HepG2 (cell line): Measurements from ENCODE around the gene RAB33B. TPM values are rescaled to one million over a fixed set of nuclear protein-coding genes. Genes with fewer than 3 reads are reported as not detected.

Experiments
- ATAC-seq: fragments of 200-7000 bp; cut with Tn5 transposase; 3 replicates; pipeline ENCODE4 v1.9.1; 2020; ENCODE audit warnings: mild to moderate bottlenecking, moderate library complexity
- BruUV-seq: library from RNA; stranded (reverse); fragments of 400-500 nt; replicated peaks from 2 replicates; lab custom pipeline; 2021; lab: Mats Ljungman, UMichigan
- CTCF ChIA-PET: fragments of 300-600 bp; formaldehyde crosslinking; extraction: SDS; loops from one replicate; lab custom pipeline; 2021; ENCODE audit warnings: low total read pairs, inconsistent platforms, low intra/inter-chr PET ratio; lab: Yijun Ruan, JAX
- POLR2A ChIA-PET: fragments of 350-600 bp; sonication (Branson Sonifier 250); formaldehyde crosslinking; loops from one replicate; lab custom pipeline; 2020; ENCODE audit warnings: antibody characterized with exemption, inconsistent platforms; lab: Yijun Ruan, JAX
- DNase-seq: peaks from one replicate; pipeline ENCODE4 v3.0.0-alpha.2; 2015; ENCODE audit warnings: low spot score
- FAIRE-seq: peaks from 3 replicates; lab custom pipeline; 2011; peaks lifted over from hg19 to GRCh38; lab: Jason Lieb, UNC
- H2AFZ ChIP-seq: one replicate; pipeline ENCODE4 v1.6.1; 2011; ENCODE audit warnings: low read length, inconsistent platforms
- H3K27ac ChIP-seq: fragments of 300-600 bp; 3 replicates; pipeline ENCODE4 v1.8.0; 2011; ENCODE audit warnings: mixed run types, mild to moderate bottlenecking, mixed read lengths, low read length, inconsistent platforms; ENCODE audit not compliant: insufficient read depth; ENCODE audit errors: extremely low read length
- H3K27me3 ChIP-seq, 2 experiments: fragments of 200-600 bp in 1 of 2; 2 replicates in 1 of 2; 3 replicates in 1 of 2; pipeline versions ENCODE4 v1.6.0 to v1.8.0; 2011; ENCODE audit warnings: low read length in 2 of 2, mild to moderate bottlenecking in 2 of 2, moderate library complexity in 2 of 2, inconsistent platforms in 1 of 2; ENCODE audit not compliant: insufficient read depth in 2 of 2, control insufficient read depth in 1 of 2
- H3K36me3 ChIP-seq, 2 experiments: fragments of 200-600 bp in 1 of 2; replicated peaks in 1 of 2; 2 replicates in 1 of 2; 3 replicates in 1 of 2; pipeline versions ENCODE4 v1.5.1 to v1.8.0; 2011; ENCODE audit warnings: low read length in 2 of 2, inconsistent platforms in 1 of 2; ENCODE audit not compliant: insufficient read depth in 2 of 2, control insufficient read depth in 1 of 2
- H3K4me1 ChIP-seq: 2 replicates; pipeline ENCODE4 v1.5.1; 2012; ENCODE audit warnings: low read length, inconsistent platforms; ENCODE audit not compliant: insufficient read depth
- H3K4me2 ChIP-seq: 2 replicates; pipeline ENCODE4 v1.6.0; 2011; ENCODE audit warnings: low read depth, low read length, inconsistent platforms
- H3K4me3 ChIP-seq, 3 experiments: fragments of 200-600 bp in 1 of 3; sonication (generic), shearing (Covaris generic) in 1 of 3; replicated peaks in 1 of 3; 2 replicates each; pipeline ENCODE4 v1.5.1; 2011 to 2016; ENCODE audit warnings: low read length in 3 of 3, inconsistent platforms in 2 of 3, low read depth in 2 of 3, mild to moderate bottlenecking in 2 of 3, control low read depth in 1 of 3, mixed read lengths in 1 of 3; ENCODE audit not compliant: insufficient read depth in 1 of 3
- H3K79me2 ChIP-seq: one replicate; pipeline ENCODE4 v1.6.1; 2011; ENCODE audit warnings: low read length, inconsistent platforms; ENCODE audit not compliant: insufficient read depth
- H3K9ac ChIP-seq: 2 replicates; pipeline ENCODE4 v1.6.0; 2011; ENCODE audit warnings: mild to moderate bottlenecking, low read depth, low read length, inconsistent platforms; ENCODE audit not compliant: insufficient read depth
- H3K9me3 ChIP-seq: 2 replicates; pipeline ENCODE4 v1.5.1; 2012; ENCODE audit warnings: mild to moderate bottlenecking, low read length
- H4K20me1 ChIP-seq: 2 replicates; pipeline ENCODE4 v1.6.0; 2011; ENCODE audit warnings: inconsistent platforms, mild to moderate bottlenecking, low read length, moderate library complexity; ENCODE audit not compliant: insufficient read depth
- FOSL2 ChIP-seq: sonication (generic); formaldehyde crosslinking; IDR thresholded peaks from 2 replicates; pipeline ENCODE4 v1.4.0; 2020; ENCODE audit warnings: missing genetic modification reagents
- KDM5B ChIP-seq: sonication (generic); formaldehyde crosslinking; IDR thresholded peaks from 2 replicates; pipeline ENCODE4 v1.4.0; 2020; ENCODE audit warnings: missing genetic modification reagents, mild to moderate bottlenecking, borderline replicate concordance
- MIXL1 ChIP-seq: IDR thresholded peaks from 2 replicates; pipeline ENCODE4 v1.6.1; 2016
- NFKB2 ChIP-seq: sonication (generic); formaldehyde crosslinking; IDR thresholded peaks from 2 replicates; pipeline ENCODE4 v1.4.0; 2020; ENCODE audit warnings: missing genetic modification reagents, borderline replicate concordance
- TARDBP ChIP-seq: sonication (generic); formaldehyde crosslinking; IDR thresholded peaks from 2 replicates; pipeline ENCODE4 v1.8.0; 2022; ENCODE audit warnings: mild to moderate bottlenecking, missing genetic modification reagents
- TMF1 ChIP-seq: sonication (generic); formaldehyde crosslinking; IDR thresholded peaks from 2 replicates; pipeline ENCODE4 v1.8.1; 2022; ENCODE audit warnings: low read depth, missing genetic modification reagents
- ZFP90 ChIP-seq: sonication (generic); formaldehyde crosslinking; IDR thresholded peaks from 2 replicates; pipeline ENCODE4 v1.8.0; 2022; ENCODE audit warnings: missing genetic modification reagents, mild to moderate bottlenecking, inconsistent platforms, borderline replicate concordance
- ZNF264 ChIP-seq: sonication (generic); formaldehyde crosslinking; IDR thresholded peaks from 2 replicates; pipeline ENCODE4 v1.4.0; 2020; ENCODE audit warnings: missing genetic modification reagents
- ZNF570 ChIP-seq: sonication (generic); formaldehyde crosslinking; IDR thresholded peaks from 2 replicates; pipeline ENCODE4 v1.4.0; 2020; ENCODE audit warnings: mild to moderate bottlenecking, missing genetic modification reagents, borderline replicate concordance
- WGBS: methylation state at CpG from one replicate; pipeline ENCODE4 v1.1.6; 2017; ENCODE audit warnings: low lambda C conversion rate; 5-methylcytosine and 5-hydroxymethylcytosine counted together
- in situ Hi-C: cut with HindIII; loops from 2 replicates; pipeline ENCODE4 v1.10.0; 2017; ENCODE audit warnings: low pct_unique_long_range_greater_than_20kb; ENCODE audit not compliant: extremely low pct_ligation_motif_present
- intact Hi-C: fragments of 100-400 bp; cut with micrococcal nuclease; formaldehyde crosslinking; loops from one replicate; pipeline ENCODE4 v1.10.0; 2022; ENCODE audit not compliant: unreplicated experiment
- polyA plus RNA-seq, 8 experiments: library from polyadenylated mRNA; depleted of rRNA in 3 of 8; stranded (reverse) in 7 of 8; unstranded in 1 of 8; fragments of >200 nt; fragmentation: Illumina TruSeq in 4 of 8; extraction: Trizol in 4 of 8; gene quantifications; 2 replicates each; pipeline versions ENCODE4 v1.2.1 to v1.2.3, GENCODE V29; 2011 to 2016; ENCODE audit warnings: low read depth in 4 of 8, missing spikeins in 1 of 8, mixed read lengths in 1 of 8; ENCODE audit not compliant: insufficient read depth in 1 of 8
- total RNA-seq, 5 experiments: library from RNA; depleted of rRNA; stranded (reverse); fragments of >200 nt; fragmentation: Illumina TruSeq; extraction: Trizol; gene quantifications; 2 replicates each; pipeline ENCODE4 v1.2.3, GENCODE V29; 2016; ENCODE audit warnings: low read depth in 1 of 5
- TF ChIP-seq, protein P1 (sequence below): sonication (generic); formaldehyde crosslinking; IDR thresholded peaks from 2 replicates; pipeline ENCODE4 v1.5.1; 2020; ENCODE audit warnings: missing genetic modification reagents, mild to moderate bottlenecking, borderline replicate concordance
- TF ChIP-seq, protein P2 (sequence below): sonication (generic); formaldehyde crosslinking; IDR thresholded peaks from 2 replicates; pipeline ENCODE4 v1.8.1; 2023; ENCODE audit warnings: mild to moderate bottlenecking, inconsistent platforms, moderate library complexity, missing genetic modification reagents, borderline replicate concordance
- TF ChIP-seq, protein P3 (sequence below): sonication (generic); formaldehyde crosslinking; IDR thresholded peaks from 2 replicates; pipeline ENCODE4 v1.5.0; 2020; ENCODE audit warnings: mild to moderate bottlenecking, missing genetic modification reagents, borderline replicate concordance

The RAB33B gene
- total and polyA plus RNA-seq, 2 of the 13 experiments (the other 11 are each of a cell fraction or from before 2014, with no cell fraction given): 7.6 to 8.1 TPM

DNA sequence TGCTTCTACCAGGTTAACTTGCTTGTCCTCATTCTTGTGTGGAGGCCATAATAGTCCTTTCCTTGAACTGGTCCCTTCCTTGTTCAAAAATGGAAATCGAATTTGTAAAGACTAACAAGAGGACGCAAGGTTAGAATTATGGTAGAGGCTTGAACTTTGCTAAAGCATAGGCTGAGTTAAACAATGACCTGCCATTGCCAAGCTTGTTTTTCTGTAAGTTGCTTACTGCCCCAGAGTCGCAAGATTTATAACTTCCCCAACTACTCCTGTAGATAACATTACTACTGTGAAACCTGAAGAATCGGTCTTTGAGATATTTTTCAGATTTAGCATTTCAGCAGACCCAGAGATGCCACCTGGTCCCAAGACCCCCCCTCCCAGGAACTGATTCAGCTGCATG, 45.3 kb downstream of the RAB33B start (continued):
- TF ChIP-seq ZNF570 (CRISPR knock-in tag) (no peak), TARDBP (CRISPR knock-in tag) (no peak), ZNF264 (CRISPR knock-in tag) (no peak), KDM5B (CRISPR knock-in tag) (no peak), FOSL2 (no peak)
- TF ChIP-seq, protein P1, sequence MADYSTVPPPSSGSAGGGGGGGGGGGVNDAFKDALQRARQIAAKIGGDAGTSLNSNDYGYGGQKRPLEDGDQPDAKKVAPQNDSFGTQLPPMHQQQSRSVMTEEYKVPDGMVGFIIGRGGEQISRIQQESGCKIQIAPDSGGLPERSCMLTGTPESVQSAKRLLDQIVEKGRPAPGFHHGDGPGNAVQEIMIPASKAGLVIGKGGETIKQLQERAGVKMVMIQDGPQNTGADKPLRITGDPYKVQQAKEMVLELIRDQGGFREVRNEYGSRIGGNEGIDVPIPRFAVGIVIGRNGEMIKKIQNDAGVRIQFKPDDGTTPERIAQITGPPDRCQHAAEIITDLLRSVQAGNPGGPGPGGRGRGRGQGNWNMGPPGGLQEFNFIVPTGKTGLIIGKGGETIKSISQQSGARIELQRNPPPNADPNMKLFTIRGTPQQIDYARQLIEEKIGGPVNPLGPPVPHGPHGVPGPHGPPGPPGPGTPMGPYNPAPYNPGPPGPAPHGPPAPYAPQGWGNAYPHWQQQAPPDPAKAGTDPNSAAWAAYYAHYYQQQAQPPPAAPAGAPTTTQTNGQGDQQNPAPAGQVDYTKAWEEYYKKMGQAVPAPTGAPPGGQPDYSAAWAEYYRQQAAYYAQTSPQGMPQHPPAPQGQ (CRISPR knock-in tag): no peak
- TF ChIP-seq, protein P2, sequence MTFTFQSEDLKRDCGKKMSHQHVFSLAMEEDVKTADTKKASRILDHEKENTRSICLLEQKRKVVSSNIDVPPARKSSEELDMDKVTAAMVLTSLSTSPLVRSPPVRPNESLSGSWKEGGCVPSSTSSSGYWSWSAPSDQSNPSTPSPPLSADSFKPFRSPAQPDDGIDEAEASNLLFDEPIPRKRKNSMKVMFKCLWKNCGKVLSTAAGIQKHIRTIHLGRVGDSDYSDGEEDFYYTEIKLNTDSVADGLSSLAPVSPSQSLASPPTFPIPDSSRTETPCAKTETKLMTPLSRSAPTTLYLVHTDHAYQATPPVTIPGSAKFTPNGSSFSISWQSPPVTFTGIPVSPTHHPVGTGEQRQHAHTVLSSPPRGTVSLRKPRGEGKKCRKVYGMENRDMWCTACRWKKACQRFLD (CRISPR knock-in tag): no peak

DNA sequence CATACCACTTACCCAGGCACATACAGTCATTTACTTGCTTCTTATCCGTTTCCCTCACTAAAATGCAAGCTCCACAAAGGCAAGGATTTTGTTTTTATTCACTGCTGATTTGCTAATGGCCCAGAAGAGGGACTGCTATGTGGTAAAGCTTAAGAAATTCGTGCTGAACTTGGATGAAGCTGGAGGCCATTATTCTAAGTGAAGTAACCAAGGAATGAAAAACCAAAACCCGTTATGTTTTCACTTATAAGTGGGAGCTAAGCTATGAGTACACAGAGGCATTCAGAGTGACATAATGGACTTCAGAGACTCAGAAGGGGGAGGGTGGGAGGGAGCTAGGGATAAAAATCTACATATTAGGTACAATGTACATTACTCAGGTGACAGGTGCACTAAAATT, 47.2 kb downstream of the RAB33B start:
- ATAC-seq (no peak), FAIRE-seq (no peak)
- CTCF ChIA-PET: no interaction called here
- Histone ChIP-seq H3K9me3 (no peaks in the 10 kb centered on the region), H2AFZ (no peak overlapping the region), H3K27ac (no peak overlapping the region), H3K9ac (no peak overlapping the region), H3K36me3 (no peaks in the 10 kb centered on the region), H3K4me3 (no peak overlapping the region), H4K20me1 (no peaks in the 10 kb centered on the region)
- POLR2A ChIA-PET: no interaction called here
- no TSS peak for BruUV-seq
- intact Hi-C loops: no loop called here
- in situ Hi-C loops: loop anchor here (10.0 kb wide), 1 partner anchor 86 kb away; no protein-coding TSS in a partner anchor
- TF ChIP-seq NFKB2: no peak
- TF ChIP-seq, protein P3, sequence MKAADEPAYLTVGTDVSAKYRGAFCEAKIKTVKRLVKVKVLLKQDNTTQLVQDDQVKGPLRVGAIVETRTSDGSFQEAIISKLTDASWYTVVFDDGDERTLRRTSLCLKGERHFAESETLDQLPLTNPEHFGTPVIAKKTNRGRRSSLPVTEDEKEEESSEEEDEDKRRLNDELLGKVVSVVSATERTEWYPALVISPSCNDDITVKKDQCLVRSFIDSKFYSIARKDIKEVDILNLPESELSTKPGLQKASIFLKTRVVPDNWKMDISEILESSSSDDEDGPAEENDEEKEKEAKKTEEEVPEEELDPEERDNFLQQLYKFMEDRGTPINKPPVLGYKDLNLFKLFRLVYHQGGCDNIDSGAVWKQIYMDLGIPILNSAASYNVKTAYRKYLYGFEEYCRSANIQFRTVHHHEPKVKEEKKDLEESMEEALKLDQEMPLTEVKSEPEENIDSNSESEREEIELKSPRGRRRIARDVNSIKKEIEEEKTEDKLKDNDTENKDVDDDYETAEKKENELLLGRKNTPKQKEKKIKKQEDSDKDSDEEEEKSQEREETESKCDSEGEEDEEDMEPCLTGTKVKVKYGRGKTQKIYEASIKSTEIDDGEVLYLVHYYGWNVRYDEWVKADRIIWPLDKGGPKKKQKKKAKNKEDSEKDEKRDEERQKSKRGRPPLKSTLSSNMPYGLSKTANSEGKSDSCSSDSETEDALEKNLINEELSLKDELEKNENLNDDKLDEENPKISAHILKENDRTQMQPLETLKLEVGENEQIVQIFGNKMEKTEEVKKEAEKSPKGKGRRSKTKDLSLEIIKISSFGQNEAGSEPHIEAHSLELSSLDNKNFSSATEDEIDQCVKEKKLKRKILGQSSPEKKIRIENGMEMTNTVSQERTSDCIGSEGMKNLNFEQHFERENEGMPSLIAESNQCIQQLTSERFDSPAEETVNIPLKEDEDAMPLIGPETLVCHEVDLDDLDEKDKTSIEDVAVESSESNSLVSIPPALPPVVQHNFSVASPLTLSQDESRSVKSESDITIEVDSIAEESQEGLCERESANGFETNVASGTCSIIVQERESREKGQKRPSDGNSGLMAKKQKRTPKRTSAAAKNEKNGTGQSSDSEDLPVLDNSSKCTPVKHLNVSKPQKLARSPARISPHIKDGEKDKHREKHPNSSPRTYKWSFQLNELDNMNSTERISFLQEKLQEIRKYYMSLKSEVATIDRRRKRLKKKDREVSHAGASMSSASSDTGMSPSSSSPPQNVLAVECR (CRISPR knock-in tag): no peak
- TF ChIP-seq ZFP90 (CRISPR knock-in tag): no peak
- no peak for TF ChIP-seq MIXL1
- no peak for TF ChIP-seq TMF1
- TF ChIP-seq, all 625 proteins: peak for 0
- no peak for DNase-seq
- H3K27me3 ChIP-seq: no peaks in the 10 kb centered on the region; a peak in 1 of 5 replicates
- H3K4me1 ChIP-seq: peaks cover 26% of the 10 kb centered on the region
- no peak overlapping the region for H3K4me2 ChIP-seq
- WGBS: under 1% methylated on average over 3 of the region's 3 CpGs
- no peaks in the 10 kb centered on the region for H3K79me2 ChIP-seq
